ENCODE results near the gene SRGAP1.
"Not testable (repeated sequence)": the region's sequence is repeated elsewhere in the genome, so short reads cannot be mapped to it uniquely, and the experiment has no call there.

SRGAP1 gene

DNA sequence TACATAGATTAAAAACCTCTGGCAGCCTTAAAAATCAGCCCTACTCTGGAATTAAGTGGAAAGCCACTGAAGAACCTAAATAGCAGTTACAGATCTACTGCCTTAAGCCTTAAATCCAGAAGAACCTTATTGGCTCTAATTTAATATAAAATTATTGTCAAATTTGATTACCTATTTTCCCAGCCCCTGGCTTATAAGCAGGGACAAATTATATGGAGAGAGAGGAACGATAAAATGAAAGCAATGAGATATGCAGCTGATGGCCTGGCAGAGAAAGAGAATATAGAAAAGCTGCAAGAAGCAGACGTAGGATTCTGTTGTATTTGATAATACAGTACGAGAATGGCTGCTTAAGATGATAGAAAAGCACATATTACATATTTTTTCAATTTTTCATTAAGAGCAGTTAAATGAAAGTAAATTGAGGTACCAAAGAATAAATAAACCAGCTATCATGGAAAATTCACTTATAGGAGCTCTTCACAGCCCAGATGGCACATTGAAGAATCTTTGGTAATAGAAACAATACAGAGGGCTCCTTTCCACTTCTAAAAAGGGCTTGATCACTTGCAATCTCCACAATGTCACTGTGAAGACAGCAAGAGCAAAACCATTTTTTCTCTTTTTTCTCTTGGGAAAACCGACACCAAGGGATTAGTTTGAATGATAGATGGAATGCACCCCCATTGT lies 248.2 kb downstream of the SRGAP1 start:
- no peak for DNase-seq

DNA sequence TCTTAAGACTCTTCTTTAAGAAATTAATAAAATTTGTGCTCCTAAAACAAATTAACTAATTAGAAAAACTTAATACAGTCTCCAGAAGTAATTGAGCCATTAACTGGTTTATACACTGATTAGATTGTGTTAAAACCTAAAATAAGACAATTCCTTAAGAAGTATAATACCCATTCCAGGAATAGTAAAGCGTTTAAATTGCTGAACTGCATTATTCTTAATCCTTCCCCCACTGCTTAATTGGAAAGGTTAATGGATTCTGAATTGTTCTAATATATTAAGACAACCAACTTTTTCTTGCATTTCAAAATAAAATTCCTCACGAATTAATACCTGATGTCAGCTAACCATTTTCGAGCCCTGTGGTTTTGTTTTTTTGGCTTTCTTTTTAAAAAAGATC lies 249.2 kb downstream of the SRGAP1 start:
- DNase-seq = no peak

DNA sequence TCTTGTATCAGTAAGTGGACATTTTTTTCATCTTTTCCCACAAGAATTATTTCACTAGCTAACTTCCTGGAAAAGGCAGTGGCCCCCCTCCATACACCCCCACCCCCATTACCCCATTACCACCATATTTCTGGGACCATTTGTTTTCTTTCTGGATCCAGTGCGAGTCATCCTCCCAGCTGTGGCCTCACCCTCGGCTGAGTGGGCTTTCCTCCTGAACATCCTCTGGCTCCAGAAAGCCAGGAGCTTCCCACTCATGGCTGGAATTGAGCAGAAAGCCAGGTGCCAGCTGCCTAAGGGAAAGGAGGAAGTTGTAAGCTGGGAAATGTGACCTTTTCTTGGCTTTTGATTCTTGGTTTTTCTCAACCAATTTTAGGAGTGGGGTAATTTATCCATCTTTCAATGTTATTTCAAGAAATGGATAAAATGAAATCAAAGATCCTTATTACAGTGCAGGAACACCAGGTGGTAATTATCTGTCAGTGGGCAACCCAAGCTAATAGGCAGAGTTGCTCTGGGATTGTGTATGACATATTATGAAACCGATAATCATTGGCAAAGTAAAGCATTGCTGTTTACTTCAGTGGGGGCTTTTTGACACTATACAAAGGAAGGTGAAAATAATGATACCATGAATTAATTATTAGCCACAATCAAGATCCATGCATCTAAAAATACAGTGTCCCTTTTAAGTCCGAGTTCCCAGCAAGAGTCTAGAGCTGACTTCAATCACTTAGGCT lies 253.0 kb downstream of the SRGAP1 start:
- DNase-seq = no peak

DNA sequence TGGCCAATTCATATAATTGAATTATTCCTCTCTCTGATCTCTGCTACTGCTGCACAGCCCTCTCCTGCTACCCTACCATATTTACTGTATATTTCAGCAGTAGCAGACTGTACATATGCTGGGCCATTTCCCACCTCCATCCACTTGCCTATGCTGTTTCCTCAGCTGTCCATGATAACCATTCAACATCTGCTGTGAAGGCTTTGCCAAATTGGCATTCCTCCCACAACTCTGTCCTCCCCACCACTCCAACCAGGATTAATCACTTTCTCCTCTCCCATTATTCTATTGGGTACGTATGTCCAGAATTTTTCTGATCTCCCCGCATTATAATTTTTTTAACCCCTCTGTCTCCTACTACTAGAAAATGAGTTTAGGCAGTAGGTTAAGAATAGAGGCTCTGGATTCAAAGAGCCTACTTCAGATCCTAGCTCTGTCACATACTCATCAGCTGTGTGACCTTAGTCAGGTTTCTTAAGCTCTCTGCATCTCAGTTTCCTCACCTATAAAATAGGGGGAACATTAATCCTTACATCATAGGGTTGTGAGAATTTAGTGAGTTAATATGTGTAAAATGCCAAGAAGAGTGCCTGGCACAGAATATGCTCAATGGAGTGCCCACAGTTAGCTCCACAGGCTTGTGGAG lies 254.3 kb downstream of the SRGAP1 start:
- no peak for DNase-seq

DNA sequence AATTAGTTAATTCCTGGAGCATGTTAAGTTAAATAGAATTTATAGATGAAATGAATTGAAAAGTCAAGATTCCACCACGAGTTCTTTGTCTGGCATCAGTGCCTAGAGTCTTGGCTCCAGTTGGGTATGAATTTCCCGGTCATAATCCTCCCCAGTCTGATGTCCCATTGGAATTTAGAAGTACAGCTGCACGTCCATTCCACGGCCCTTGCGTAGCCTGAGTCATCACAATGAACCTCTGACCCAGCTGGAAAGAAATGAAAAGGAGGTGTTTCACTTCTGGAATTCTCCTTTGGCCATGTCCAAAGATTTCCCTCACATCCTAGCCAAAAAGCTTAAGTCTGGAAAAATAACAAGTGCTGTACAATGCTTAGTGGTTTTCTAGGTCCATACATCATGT lies 254.9 kb downstream of the SRGAP1 start:
- DNase-seq = no peak

DNA sequence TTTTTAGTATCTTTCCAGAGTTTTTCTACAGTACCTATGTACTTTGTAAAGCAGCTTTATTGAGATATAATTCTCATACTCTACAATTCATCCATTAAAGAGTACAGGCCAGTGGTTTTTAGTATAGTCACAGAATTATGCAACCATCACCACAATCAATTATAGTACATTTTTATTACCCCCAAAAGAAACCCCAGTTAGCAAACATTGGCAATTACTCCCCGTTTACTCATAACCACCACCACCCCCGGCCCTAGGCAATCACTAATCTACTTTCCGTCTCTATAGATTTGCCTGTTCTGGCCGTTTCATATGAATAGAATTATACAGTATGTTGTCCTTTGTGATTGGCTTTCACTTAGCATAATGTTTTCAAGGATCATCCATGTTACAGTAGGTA lies 257.8 kb downstream of the SRGAP1 start:
- no peak for DNase-seq

DNA sequence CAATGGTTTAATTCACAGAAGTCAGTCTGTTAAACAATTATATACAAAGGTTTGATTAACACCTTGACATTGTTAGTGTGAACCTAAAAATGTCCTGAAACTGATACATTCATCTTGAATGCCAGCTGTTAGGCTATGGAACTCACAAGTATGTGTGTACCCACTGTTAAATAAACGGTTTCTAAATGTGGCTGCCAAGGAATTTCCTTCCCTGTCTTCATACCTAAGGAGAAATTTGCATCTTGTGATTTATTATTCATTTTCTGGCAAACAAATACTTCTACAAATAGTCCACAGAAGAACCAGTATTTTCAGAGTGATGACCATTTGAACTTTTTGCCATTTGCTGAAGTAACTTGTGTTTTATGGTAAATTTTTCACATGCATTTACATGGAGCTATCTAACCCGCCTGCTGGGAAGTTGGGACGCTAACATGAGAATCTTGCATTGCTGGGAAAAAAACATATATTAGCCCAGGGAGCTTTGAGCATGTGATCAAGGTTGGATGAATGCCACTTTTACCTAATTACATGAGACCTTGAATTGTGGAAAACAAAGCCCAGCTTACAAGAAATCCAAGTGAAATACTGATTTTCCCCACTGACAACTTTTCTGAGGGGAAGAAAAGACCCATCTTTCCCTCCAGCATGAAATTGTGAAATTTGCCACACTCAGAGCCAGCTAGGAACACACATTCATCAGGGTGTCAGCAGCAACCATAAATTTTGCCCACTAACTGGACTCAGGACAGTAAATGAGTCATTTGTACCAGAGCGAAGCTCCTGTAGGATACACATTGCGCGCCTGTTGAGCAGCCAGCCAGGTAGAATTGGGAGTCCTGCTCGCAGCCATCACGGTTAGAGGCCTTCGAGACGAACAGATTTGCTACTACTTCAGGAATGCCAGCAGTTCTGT lies 259.6 kb downstream of the SRGAP1 start:
- no peak for DNase-seq

DNA sequence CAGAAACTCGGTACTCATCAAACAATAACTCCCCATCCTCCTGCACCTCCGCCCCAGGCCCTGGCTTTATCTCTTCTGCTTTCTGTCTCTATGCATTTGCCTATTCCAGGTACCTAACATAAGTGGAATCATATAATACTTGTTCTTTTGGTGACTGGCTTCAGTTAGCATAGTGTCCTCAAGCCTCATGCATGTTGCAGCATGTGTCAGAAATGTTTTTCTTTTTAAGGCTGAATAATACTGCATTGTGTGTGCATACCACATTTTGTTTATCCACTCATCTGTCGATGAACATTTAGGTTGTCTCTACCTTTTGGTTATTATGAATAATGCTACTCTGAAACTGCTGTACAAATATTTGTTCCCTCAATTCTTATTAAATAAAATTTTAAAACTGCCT lies 260.5 kb downstream of the SRGAP1 start:
- DNase-seq = no peak

DNA sequence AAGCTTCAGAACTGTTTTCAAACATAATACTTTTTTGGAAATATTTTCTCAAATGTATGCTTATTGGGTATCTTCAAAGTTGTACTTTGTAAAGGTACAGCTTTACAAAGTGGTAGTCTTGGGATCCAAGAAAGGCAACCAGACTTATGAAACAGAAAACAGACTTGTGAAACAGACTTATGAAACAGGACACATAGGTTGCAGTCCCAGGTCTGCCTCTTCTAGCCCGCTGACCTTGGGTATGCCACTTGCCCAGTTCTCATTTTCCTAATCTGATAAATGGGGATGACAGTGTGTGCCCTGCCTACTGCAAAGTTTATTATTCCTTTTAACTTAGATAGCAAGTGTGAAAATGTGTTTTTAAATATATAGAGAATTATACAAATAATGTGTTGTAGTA lies 263.3 kb downstream of the SRGAP1 start:
- DNase-seq = no peak

DNA sequence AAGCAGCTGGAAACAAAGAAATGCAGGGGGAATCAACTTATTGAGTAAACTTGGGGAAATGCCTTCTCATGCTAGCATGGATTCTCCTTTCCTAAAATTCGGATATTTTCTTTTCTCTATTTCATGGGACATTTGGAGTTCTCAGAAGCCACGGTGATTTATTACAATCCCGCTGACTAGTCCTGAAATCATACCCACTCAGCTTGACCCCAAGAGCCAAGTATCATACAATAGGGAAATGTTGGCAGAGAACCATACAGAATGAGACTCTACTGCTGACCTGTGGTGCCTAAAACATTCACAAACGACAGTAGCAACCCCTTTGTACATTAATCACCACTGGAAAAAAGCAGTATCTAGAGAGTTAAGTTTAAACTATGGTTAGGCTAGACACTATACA lies 265.2 kb downstream of the SRGAP1 start:
- no peak for DNase-seq

DNA sequence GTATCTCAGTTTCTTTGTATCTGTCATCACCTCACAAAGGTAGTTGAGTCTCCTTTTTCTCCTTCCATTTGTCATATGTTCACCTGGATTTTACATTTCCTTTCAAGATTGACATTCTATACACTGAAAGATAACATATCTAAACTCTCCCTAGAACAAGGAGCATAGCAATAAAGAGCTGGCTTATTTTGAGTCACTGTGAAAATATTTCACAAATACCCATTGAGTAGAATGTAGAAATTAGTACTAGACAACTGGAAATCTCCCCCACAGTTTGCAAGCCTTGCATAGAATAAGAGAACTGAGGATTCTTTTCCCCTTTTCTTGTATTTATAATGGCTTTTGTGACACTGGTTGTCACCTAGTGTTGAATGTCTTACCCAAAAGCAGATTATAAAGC lies 266.4 kb downstream of the SRGAP1 start:
- DNase-seq = no peak

DNA sequence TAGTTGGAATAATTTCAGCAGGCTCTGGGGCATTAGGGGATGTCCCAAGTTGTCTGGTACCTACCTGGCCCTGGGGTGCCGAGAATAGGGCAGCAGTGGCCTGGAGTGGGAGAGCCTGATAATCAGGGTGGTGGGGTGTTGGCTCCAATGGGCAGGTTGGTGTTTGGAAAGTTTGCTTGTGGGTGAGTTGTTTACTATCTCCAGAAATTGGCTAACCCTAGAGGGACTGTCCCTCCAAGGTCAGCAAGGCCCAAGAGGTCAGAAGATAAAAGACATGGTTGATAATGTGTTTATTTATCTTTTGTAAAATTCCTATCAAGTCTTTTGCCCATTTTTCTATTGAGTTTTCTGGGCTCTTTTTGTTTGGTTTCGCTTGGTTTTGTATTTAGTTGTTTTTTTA lies 272.5 kb downstream of the SRGAP1 start:
- no peak for DNase-seq

DNA sequence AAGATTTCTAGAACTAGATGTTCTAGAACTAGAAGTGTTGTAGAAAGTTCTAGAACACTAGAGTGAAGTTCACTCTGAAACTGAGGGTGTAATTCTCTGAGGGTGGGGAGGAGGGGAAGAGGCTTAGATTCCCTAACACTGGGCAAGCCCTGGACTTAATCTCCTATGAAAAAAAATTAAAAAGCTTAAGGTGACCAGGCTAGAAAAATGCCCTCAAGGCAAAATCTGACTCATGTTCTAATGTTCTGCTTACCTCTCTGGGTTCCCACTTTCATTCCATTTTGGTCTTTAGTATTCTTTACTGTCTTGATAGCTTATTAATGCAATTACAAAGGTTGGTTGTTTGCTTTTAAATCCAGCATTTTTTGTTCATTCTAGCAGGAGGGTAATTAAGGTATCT lies 276.1 kb downstream of the SRGAP1 start:
- no peak for DNase-seq

DNA sequence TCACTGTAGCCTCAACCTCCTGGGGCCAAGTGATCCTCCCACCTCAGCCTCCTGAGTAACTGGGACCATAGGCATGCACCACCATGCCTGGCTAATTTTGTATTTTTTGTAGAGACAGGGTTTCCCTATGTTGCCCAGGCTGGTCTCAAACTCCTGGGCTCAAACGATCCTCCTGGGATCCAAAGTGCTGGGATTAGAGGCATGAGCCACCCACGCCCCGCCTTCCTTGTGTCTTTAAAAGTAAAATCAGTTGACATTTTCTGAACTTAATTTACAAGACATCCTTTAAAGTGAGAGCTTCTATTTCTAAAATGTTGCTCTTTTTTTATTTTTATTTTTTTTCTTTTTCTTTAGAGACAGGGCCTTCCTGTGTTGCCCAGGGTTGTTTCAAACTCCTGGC lies 276.6 kb downstream of the SRGAP1 start:
- DNase-seq = not testable (repeated sequence)

DNA sequence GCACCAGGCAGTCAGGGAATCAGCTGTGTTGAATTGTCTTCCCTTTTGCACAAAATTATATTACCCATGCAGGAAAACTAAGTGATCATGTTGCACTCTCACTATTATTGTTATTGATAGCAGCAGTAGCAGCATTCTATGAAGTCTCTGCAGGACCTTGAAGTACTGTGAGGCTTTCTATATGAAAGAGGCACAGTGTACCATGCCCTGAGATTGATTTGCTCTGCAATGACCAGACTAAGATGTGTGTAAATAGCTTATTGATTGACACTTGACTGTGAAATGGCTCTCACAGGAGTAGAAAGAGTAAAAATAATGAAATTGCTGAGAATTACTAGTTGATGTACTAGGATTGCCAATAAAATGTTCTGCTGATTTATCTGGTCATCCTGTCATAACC lies 277.7 kb downstream of the SRGAP1 start:
- no peak for DNase-seq

DNA sequence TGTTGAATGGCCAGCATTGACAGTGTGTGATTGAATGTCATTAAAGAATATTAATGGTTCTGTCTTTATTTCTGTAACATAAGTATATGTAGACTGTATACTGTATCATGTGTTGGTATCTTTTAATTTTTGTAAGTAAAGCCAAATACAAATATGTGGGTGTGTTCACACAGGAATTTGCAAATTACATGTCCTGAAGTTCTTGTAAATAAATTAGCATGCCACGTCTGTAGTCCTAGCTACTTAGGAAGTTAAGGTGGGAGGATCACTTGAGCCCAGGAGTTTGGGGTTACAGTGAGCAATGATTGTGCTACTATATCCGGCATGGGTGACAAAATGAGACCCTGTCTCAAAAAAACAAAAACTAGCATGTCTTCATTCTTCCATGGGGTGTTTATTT lies 278.5 kb downstream of the SRGAP1 start:
- DNase-seq = no peak

DNA sequence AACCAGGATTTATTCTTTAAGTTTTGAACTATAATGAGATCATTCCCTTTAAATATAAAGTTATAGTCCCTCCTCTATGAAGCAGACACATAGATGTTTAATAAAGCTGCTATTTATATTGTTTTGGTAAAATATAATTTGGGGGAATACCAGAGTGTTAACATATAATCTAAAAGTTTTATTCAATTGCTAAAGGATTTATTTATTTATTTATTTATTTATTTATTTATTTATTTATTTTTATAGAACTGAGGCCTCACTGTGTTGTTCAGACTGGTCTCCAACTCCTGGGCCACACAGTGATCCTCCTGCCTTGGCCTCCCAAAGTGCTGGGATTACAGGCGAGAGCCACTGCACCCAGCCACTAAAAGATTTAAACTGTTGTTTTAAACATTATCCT lies 278.9 kb downstream of the SRGAP1 start:
- DNase-seq = no peak

DNA sequence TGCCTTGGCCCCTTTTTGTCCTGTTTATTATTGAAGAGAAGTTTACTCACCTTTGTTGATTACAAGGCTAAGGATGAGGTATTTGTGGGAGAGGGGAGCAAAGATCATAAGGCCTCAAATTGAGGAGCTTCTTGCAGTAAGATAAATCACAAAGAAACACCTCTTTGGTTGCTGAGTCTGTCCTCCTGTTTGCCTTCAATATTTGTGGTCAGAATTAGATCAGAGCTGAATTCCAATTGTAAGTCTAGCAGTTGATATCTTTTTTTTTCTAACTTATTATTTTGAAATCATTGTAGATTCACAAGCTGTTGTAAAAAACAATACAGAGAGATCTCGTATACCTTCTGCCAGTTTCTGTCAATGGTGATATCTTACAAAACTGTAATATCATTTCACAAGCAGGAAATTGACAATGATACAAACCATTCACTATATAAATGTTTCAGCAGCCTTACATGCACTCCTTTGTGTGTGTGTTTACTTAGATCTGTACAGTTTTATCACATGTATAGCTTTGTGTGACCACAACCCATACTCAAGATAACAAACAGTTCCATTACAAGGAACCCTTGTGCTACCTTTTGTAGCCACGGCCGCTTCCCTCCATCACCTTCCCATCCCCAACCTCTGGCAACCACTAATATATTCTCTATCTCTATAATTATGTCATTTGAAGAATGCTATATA lies 280.2 kb downstream of the SRGAP1 start:
- no peak for DNase-seq

DNA sequence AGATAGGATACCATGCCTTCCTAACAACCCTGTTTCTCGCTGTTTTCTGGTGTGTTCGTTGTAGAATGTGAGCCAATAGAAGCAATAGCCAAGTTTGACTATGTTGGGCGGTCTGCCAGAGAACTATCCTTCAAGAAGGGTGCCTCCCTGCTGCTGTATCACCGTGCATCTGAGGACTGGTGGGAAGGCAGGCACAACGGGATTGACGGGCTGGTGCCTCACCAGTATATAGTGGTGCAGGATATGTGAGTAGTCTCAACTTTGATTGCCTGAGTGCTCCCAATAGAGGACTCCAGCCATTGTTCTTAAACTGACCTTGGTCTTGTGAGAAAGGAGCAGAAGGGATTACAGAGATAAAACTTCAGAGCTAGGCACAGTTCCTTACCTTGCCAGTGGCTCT lies 281.4 kb downstream of the SRGAP1 start:
- no peak for DNase-seq

DNA sequence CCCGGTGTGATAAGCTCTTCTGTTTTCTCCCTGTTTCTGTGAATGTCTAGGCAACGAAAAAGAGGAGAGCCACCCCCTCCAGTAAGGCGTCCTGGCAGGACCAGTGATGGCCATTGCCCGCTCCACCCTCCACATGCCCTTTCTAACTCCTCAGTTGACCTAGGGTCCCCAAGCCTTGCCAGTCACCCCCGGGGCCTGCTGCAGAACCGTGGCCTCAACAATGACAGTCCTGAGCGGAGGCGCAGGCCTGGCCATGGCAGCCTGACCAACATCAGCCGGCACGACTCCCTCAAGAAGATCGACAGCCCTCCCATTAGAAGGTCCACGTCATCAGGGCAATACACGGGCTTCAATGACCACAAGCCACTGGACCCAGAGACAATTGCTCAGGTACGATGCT lies 283.3 kb downstream of the SRGAP1 start:
- no peak for DNase-seq

DNA sequence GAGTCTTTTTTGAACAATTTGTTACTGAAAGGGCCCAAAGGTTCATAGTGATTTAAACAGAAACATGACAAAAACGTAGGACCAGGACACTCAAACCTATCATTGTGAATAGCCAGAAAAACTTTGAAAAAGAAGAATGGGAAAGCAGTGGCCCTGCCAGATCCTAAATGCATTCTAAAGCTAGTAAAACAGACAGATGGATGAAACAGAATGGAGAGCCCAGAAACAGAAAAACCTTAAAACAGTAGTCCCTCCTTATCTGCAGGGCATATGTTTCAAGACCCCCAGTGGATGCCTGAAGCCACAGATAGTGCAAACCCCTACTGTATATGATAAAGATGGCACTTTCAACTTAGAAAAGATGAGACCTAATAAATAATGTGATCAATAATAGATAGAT lies 283.9 kb downstream of the SRGAP1 start:
- DNase-seq = no peak

DNA sequence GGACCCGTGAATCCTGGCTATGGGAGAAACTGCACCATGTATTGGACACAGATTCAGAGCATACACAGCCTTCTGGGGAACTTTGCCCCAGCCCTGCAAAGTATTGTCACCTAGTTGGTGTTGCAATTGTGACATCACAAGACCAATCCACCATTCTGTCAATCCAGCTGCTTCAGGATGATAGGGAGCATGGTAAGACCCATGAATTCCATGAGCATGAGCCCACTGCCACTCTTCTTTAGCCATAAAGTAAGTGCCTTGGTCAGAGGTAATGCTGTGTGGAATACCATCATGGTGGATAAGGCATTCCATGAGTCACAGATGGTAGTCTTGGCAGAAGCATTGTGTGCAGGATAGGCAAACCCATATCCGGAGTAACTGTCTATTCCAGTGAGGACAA lies 286.0 kb downstream of the SRGAP1 start:
- DNase-seq = not testable (repeated sequence)

DNA sequence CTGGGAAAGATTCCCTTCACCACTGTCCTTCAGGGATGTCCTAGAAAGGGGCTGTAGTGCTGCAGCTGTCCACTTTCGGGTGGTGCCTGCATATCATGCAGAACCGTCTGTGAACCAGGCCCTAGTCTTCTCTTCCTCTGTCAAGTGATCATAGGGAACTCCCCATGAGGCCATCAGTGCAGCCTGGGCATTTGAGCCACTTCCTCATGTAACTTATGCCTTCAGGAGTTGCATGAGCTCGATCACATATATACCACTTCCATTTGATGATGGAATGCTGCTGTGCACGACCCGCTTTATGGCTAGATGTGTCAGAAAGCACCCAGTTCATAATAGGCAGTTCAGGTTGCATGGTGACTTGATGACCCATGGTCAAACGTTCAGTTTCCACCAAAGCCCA lies 287.0 kb downstream of the SRGAP1 start:
- DNase-seq = not testable (repeated sequence)
